ACC112 (cell line): Measurements from ENCODE around the gene TJP3.
"Not testable (repeated sequence)": the region's sequence is repeated elsewhere in the genome, so short reads cannot be mapped to it uniquely, and the experiment has no call there.

Experiments
- H2AFZ ChIP-seq: fragments of 200-600 bp; sonication (generic); one replicate; pipeline ENCODE4 v1.6.0; 2017; ENCODE audit warnings: antibody characterized with exemption, low read length; ENCODE audit not compliant: unreplicated experiment
- H3K27ac ChIP-seq: fragments of 200-600 bp; sonication (generic); 2 replicates; pipeline ENCODE4 v1.5.1; 2014; ENCODE audit warnings: low read depth, mild to moderate bottlenecking, antibody characterized with exemption, low read length, moderate library complexity
- H3K27me3 ChIP-seq: fragments of 200-600 bp; sonication (generic); 2 replicates; pipeline ENCODE4 v1.6.1; 2014; ENCODE audit warnings: mild to moderate bottlenecking, antibody characterized with exemption, low read length, moderate library complexity, mixed read lengths; ENCODE audit not compliant: insufficient read depth
- H3K36me3 ChIP-seq: fragments of 200-600 bp; sonication (generic); 2 replicates; pipeline ENCODE4 v1.6.1; 2016; ENCODE audit warnings: mild to moderate bottlenecking, antibody characterized with exemption, low read length, moderate library complexity, mixed read lengths; ENCODE audit not compliant: insufficient read depth
- H3K4me1 ChIP-seq: fragments of 200-600 bp; sonication (generic); one replicate; pipeline ENCODE4 v1.6.1; 2016; ENCODE audit warnings: low read length, mixed read lengths; ENCODE audit not compliant: insufficient read depth, unreplicated experiment, control insufficient read depth
- H3K4me3 ChIP-seq: fragments of 200-600 bp; sonication (generic); 2 replicates; pipeline ENCODE4 v1.5.1; 2014; ENCODE audit warnings: mild to moderate bottlenecking, low read depth, low read length
- H3K79me2 ChIP-seq: fragments of 200-600 bp; sonication (generic); one replicate; pipeline ENCODE4 v1.6.0; 2016; ENCODE audit warnings: low read length; ENCODE audit not compliant: control insufficient read depth, unreplicated experiment, insufficient read depth

Gene TJP3

GRCh38 chr19:3765121-3765520 is 56.9 kb downstream of the TJP3 start:
- H3K4me3 ChIP-seq, result no peak overlapping the region

GRCh38 chr19:3765757-3766156 is 57.6 kb downstream of the TJP3 start:
- not testable (repeated sequence) for H3K4me1 ChIP-seq, H3K4me3 ChIP-seq, H3K36me3 ChIP-seq, H3K79me2 ChIP-seq, H2AFZ ChIP-seq, H3K27me3 ChIP-seq, H3K27ac ChIP-seq

More at GRCh38 chr19:3765121-3765520, 56.9 kb downstream of the TJP3 start:
- no peak overlapping the region for H2AFZ ChIP-seq
- peaks cover 2% of the 10 kb centered on the region for H3K4me1 ChIP-seq
- no peaks in the 10 kb centered on the region for H3K27me3 ChIP-seq
- H3K36me3 ChIP-seq, result no peaks in the 10 kb centered on the region
- H3K79me2 ChIP-seq, result peaks cover 7% of the 10 kb centered on the region
- H3K27ac ChIP-seq, result no peak overlapping the region

DNA sequence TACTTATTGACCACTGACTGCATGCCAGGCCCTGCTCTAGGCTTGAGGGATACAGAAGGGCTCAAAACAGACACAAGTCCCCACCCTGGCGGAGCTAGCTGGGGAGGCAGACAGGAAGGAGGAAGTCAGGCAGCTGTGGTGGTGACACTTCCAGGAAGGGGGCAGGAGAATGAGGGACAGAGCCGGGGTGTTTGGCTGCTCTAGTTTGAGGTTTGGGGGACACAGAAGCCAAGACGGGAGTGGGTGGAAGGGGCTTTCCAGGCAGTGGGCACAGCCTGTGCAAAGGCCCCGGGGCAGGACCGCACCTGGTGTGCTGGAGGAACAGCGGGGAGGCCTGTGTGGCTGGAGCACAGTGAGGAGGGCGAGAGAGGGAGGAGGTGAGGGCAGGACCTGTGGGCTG is 58.3 kb downstream of the TJP3 start:
- H3K27me3 ChIP-seq, result no peaks in the 10 kb centered on the region
- H3K4me3 ChIP-seq, result no peak overlapping the region
- no peaks in the 10 kb centered on the region for H3K79me2 ChIP-seq
- peaks cover 2% of the 10 kb centered on the region for H3K4me1 ChIP-seq
- no peaks in the 10 kb centered on the region for H3K36me3 ChIP-seq
- no peak overlapping the region for H3K27ac ChIP-seq
- no peak overlapping the region for H2AFZ ChIP-seq

- H3K4me1 ChIP-seq, result peaks cover 2% of the 10 kb centered on the region
- H3K27me3 ChIP-seq, result no peaks in the 10 kb centered on the region
- no peak overlapping the region for H3K4me3 ChIP-seq
- H2AFZ ChIP-seq, result no peak overlapping the region
- no peak overlapping the region for H3K27ac ChIP-seq
- H3K36me3 ChIP-seq, result no peaks in the 10 kb centered on the region
- H3K79me2 ChIP-seq, result no peaks in the 10 kb centered on the region
Observed at GRCh38 chr19:3767050-3767449, 58.9 kb downstream of the TJP3 start.

DNA sequence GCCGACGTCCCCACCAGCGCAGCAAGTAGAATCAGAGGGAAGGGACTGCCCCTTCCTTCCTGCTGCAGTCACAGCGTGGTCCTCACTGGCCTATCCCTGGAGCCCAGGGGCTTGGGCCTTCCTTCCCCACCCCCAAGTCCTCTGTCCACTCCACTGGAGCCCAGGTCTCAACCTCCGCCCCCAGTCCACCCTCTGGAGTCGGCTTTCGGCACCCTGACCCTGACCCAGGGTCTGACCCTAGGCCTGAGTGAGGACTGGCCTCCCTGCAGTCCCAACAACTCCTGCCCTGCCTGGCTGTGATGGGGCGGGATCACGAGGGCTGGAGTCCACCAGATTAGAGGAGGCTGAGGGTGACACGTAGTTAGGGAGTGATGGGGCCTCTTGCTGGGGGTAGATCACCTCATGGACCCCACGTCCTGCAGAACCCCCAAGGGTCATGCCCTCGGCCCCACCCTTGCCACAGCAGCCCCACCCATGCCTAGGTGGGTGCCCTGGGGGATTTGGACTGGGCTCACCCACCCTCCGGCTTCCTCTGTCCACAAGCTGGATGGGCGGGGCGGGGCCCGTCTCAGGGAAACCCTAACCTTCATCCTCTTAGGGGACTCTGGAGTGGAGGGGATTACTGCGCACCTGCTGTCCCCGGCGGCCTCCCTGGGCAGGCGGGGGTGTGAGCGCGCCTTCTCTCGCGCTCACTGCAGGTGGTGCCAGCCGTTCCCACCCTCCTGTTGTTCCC is 60.0 kb downstream of the TJP3 start:
- no peaks in the 10 kb centered on the region for H3K79me2 ChIP-seq
- H3K27ac ChIP-seq, result no peak overlapping the region
- no peaks in the 10 kb centered on the region for H3K27me3 ChIP-seq
- H3K4me3 ChIP-seq, result no peak overlapping the region
- H3K36me3 ChIP-seq, result no peaks in the 10 kb centered on the region
- H3K4me1 ChIP-seq, result peaks cover 2% of the 10 kb centered on the region
- no peak overlapping the region for H2AFZ ChIP-seq

GRCh38 chr19:3768748-3769099 is 60.5 kb downstream of the TJP3 start:
- H3K27me3 ChIP-seq, result no peaks in the 10 kb centered on the region
- no peaks in the 10 kb centered on the region for H3K79me2 ChIP-seq
- H3K36me3 ChIP-seq, result no peaks in the 10 kb centered on the region
- H3K4me1 ChIP-seq, result no peaks in the 10 kb centered on the region
- H2AFZ ChIP-seq, result no peak overlapping the region
- no peak overlapping the region for H3K4me3 ChIP-seq
- H3K27ac ChIP-seq, result no peak overlapping the region

DNA sequence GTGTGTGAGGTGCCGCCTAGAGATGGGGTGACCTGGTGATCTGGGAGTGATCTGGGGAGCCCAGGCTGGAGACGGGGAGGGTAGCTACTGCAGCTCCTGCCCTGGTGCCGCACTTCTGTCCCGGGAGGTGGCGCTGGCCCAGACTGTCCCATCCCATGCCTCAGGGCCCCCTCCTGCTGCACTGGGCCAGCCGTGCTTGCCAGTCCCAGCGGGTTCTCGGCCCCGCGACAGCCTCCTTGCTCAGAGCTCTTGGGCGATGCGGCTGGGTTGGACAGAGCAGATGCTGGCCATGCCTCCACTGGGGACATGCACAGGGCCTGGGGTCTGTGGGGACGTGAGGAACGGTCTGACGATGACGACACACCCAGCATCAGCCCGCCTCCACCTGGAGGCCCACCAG is 61.3 kb downstream of the TJP3 start:
- no peak overlapping the region for H3K4me3 ChIP-seq
- H3K79me2 ChIP-seq, result no peaks in the 10 kb centered on the region
- no peaks in the 10 kb centered on the region for H3K36me3 ChIP-seq
- H3K27me3 ChIP-seq, result no peaks in the 10 kb centered on the region
- H3K4me1 ChIP-seq, result no peaks in the 10 kb centered on the region
- H2AFZ ChIP-seq, result no peak overlapping the region
- H3K27ac ChIP-seq, result no peak overlapping the region

GRCh38 chr19:3770136-3770999 is 62.2 kb downstream of the TJP3 start:
- H3K27ac ChIP-seq, result no peak overlapping the region
- H3K79me2 ChIP-seq, result no peaks in the 10 kb centered on the region
- no peaks in the 10 kb centered on the region for H3K36me3 ChIP-seq
- H2AFZ ChIP-seq, result no peak overlapping the region
- H3K4me1 ChIP-seq, result no peaks in the 10 kb centered on the region
- no peak overlapping the region for H3K4me3 ChIP-seq
- H3K27me3 ChIP-seq, result no peaks in the 10 kb centered on the region

- Histone ChIP-seq H3K27me3 (no peaks in the 10 kb centered on the region), H3K79me2 (no peaks in the 10 kb centered on the region), H3K4me1 (no peaks in the 10 kb centered on the region), H2AFZ (no peak overlapping the region), H3K4me3 (no peak overlapping the region), H3K36me3 (no peaks in the 10 kb centered on the region), H3K27ac (no peak overlapping the region)
Observed at GRCh38 chr19:3771000-3771905, 63.1 kb downstream of the TJP3 start.

DNA sequence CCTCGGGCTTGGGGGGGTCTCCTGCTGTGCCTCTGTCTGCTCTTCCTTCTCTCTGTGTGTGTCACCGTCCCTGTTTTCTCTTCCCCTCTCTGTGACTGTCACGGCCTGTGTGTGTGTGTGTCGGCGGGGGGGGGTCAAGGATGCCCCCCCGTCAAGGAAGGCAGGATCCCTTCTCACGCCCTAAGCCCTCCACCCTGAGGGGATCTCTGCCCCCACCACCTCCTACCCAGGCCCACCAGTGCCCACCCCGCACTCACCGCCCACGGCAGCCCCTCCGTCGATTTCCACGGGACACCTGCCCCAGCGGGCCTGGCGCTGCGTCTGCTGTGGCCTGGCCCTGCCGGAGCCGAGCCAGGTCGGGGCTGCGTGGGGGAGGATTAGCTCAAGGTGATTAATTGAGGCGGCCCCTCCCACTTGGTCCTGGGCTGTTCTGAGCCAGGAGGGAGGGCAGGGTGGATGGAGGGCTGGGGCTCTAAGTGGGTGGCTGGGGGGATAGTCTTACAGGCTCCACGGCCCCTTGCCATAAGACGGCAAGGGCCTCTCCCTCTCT is 63.8 kb downstream of the TJP3 start, which contains the start of gene RAX2:
Gene RAX2, minus strand, starts transcription at position 323 of the 550 bp plus-strand sequence. CDS start 486 bp downstream, outside the sequence.
- Histone ChIP-seq H3K4me3 (no peak within 1 kb of the TSS), H2AFZ (no peak within 1 kb of the TSS), H3K36me3 (no peaks in the 10 kb centered on the region), H3K4me1 (no peaks in the 10 kb centered on the region), H3K27me3 (no peaks in the 10 kb centered on the region), H3K27ac (no peak within 1 kb of the TSS), H3K79me2 (no peaks in the 10 kb centered on the region)
